HL-60 (cell line): Measurements from ENCODE around the gene ENOX1.

Source experiments
- CTCF ChIP-seq: IDR thresholded peaks from one replicate; pipeline ENCODE4 v1.5.1; 2011; ENCODE audit warnings: low read length, control low read depth, inconsistent platforms; ENCODE audit not compliant: insufficient read depth
- TF ChIP-seq, protein P1 (sequence below): IDR thresholded peaks from 2 replicates; pipeline ENCODE4 v1.6.1; 2012; ENCODE audit warnings: low read depth; ENCODE audit not compliant: insufficient replicate concordance

- no peak for TF ChIP-seq CTCF
- TF ChIP-seq, protein P1, sequence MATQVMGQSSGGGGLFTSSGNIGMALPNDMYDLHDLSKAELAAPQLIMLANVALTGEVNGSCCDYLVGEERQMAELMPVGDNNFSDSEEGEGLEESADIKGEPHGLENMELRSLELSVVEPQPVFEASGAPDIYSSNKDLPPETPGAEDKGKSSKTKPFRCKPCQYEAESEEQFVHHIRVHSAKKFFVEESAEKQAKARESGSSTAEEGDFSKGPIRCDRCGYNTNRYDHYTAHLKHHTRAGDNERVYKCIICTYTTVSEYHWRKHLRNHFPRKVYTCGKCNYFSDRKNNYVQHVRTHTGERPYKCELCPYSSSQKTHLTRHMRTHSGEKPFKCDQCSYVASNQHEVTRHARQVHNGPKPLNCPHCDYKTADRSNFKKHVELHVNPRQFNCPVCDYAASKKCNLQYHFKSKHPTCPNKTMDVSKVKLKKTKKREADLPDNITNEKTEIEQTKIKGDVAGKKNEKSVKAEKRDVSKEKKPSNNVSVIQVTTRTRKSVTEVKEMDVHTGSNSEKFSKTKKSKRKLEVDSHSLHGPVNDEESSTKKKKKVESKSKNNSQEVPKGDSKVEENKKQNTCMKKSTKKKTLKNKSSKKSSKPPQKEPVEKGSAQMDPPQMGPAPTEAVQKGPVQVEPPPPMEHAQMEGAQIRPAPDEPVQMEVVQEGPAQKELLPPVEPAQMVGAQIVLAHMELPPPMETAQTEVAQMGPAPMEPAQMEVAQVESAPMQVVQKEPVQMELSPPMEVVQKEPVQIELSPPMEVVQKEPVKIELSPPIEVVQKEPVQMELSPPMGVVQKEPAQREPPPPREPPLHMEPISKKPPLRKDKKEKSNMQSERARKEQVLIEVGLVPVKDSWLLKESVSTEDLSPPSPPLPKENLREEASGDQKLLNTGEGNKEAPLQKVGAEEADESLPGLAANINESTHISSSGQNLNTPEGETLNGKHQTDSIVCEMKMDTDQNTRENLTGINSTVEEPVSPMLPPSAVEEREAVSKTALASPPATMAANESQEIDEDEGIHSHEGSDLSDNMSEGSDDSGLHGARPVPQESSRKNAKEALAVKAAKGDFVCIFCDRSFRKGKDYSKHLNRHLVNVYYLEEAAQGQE: no peak
Observed at GRCh38 chr13:43297967-43298678, 488.6 kb downstream of the ENOX1 start.
